ENCODE data around the gene ABCF2.
A peak's percentile ranks its signal among the peaks of the same experiment; 100 is the strongest.

The ABCF2 gene

DNA sequence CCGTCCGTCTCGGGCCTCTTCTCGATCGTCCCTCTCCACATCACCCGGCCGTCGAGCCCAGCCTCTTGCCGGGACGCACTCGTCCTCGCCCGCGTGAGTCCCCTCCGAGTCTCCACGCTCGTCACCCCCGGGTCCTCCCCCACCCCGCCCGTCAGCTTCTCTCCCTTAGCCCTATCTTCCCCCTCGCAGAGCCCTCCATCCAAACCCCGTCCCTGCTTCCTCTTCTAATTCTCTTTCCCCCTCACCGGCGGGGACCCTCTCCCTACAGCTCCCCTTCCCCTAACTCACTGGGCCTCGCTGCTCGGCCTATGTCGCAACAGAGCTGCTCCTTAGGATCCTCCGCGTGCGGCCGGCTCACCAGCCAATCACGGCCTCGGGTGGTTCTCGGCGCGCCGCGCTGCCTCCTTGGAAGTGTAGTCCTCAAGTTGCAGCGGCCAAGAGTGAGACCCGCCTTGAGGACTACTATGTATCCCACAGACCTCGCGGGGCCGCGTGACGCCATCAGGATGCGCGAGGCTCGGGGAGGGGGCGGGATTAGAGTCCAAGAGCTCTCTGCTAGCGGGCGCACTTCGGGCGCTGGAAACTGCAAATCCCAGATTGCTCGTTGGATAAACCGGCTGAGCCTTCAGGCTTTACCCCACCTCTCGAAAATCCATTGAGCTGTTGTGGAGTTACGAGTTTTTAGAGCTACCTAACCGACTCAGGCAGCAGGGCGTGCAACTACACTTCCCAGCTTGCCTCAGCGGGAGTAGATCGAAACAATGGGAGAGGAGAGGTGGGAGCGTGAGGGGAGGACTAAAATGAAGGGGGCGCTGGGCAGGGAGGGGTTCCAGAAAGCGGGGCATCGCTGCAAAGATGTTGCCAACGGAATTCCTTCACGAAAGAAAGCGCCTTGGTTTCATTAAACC, at the start of gene ABCF2:
Gene ABCF2, minus strand, starts transcription at position 331 of the 908 bp plus-strand sequence. CDS start 747 bp downstream, outside the sequence.
- peak; percentile 95 to 97 for DNase-seq (ENCODE audit: low read depth in 2 of 2)

- DNase-seq (ENCODE audit: low read depth in 2 of 2), result no peak
Measured at GRCh38 chr7:151275813-151276577, 49.0 kb upstream of the ABCF2 start.

GRCh38 chr7:151274936-151275812, 48.2 kb upstream of the ABCF2 start:
- no peak for DNase-seq (ENCODE audit: low read depth in 2 of 2)

GRCh38 chr7:151274396-151274795, 47.4 kb upstream of the ABCF2 start:
- no peak for DNase-seq (ENCODE audit: low read depth in 2 of 2)

GRCh38 chr7:151273651-151274390, 46.8 kb upstream of the ABCF2 start:
- DNase-seq (ENCODE audit: low read depth in 2 of 2), result no peak

DNA sequence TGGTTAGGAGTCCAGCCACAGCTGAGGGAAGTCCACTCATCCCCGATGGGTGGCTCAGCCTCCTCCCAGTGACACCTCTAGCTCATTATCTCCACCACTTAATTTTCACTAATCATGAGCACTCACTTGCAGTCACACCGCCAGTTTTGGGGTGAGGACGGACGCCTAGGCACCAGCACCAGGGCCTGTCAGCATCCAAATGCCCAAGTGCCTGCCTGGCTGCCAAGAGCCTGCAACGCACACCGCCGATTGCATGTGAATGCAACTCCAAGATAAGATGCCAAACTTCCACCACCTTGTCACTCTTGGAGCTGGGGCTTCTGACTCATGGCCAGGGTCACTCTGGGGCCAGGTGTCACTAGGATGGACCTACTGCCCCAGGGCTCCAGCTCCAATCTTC, 45.9 kb upstream of the ABCF2 start:
- DNase-seq (ENCODE audit: low read depth in 2 of 2), result no peak

- DNase-seq (ENCODE audit: low read depth in 2 of 2), result no peak
Measured at GRCh38 chr7:151272405-151272804, 45.4 kb upstream of the ABCF2 start.

GRCh38 chr7:151271699-151272355, 44.8 kb upstream of the ABCF2 start:
- no peak for DNase-seq (ENCODE audit: low read depth in 2 of 2)

DNA sequence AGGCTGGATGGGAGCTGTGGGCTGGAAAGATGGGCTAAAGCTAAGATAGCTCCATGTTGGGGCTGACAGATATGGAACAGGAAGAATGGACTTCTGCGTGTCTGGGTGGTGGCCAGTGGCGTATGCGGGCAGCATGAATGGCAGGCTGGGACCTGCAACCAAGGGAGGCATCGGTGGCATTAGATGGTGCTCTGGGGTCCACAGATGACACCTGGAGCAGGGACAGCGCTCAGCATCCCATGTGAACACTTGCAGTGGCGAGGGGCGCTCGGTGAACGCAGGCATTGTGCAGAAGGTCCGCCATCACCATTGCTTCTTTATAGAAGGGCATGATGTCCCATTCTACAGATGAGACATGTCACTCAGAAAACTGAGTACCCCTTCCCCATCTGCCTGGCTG, 42.5 kb upstream of the ABCF2 start:
- DNase-seq (ENCODE audit: low read depth in 2 of 2), result no peak

DNA sequence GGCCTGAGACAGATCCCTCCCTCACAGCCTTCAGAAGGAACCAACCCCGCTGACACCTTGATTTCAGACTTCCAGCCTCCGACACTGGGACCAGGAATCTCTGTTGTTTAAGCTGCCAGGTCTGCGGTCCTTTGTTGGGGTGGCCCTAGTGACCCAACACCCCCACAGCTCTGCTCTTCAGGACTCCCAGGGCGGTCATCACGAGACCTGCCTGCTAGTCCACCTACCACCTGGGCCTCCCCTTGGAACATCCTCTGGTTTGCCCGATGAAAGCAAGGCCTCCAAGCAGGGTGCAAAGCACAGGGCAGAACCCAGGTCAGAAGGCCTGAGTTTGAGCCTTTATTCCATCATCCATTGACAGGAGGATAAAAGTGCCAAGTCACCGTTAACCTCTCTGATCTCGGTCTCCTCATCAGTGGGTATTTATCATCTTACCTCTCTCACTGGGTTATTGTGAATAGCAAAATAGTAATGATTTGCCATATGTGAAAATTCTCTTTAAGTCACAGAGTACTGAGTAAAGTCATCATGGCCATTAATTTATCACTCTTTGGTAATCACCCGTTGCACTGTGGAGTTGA, 38.4 kb upstream of the ABCF2 start:
- no peak for DNase-seq (ENCODE audit: low read depth in 2 of 2)

DNA sequence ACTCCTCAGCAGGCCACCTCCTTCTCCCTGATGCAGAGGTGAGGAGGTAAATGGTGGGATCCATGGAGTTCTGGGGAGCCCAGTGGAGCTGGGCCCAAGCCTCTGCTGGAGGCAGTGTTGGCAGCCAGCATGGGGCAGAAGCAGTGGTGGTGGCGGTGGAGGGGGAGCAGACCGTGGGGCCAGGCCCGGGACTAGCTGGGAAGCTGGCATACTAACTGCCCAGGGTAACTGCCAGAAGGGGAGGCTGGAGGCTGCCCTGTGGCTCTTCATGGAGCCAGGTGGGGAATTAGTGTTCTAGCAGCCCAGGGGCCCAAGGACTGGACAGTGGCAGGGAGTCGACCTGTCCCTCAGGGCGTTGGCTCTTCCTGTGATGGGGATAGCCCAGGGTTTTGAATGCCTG, 37.6 kb upstream of the ABCF2 start:
- DNase-seq (ENCODE audit: low read depth in 2 of 2), result no peak

DNA sequence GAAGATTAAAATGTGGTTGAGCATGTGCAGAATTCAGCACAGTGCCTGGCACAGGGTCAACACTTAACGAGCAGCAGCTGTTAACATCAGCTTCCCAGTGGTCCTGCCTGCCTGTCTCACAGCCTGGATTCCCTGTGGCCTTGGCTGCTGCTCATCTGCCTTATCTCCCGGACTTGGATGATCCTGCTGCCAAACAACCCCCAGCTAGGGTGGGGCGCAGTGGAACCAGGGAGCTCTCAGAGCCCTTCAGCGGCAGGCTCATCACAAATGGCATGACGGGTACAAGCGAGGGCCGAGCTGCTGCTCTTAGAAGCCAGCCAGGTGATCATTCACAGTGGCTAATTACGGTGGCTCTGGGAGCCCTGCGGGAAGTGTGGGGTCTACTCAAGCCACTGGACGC, 34.5 kb upstream of the ABCF2 start:
- no peak for DNase-seq (ENCODE audit: low read depth in 2 of 2)

DNA sequence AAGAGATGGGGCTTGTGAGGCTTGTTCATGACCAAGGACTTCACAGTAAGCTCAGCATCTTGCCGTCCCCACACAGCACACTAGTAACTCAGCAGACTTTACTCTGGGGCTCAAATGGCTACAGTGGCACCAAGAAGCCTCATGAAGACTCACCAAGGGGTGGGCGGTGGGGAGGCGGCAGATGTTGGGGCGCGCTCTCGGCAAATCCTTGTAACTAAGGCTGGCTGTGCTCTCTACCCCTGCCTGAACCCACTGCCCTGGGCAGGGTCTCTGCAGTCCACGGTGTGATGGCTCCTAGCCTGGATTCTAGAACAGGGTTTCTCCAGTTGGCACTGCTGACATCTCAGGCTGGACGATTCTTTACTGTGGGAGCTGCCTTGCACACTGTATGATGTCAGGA, 33.9 kb upstream of the ABCF2 start:
- no peak for DNase-seq (ENCODE audit: low read depth in 2 of 2)

- DNase-seq (ENCODE audit: low read depth in 2 of 2), result no peak
Measured at GRCh38 chr7:151260471-151260870, 33.5 kb upstream of the ABCF2 start.

GRCh38 chr7:151257990-151258389, 31.0 kb upstream of the ABCF2 start:
- no peak for DNase-seq (ENCODE audit: low read depth in 2 of 2)

- DNase-seq (ENCODE audit: low read depth in 2 of 2), result no peak
Measured at GRCh38 chr7:151256410-151257045, 29.5 kb upstream of the ABCF2 start.

GRCh38 chr7:151255390-151255789, 28.4 kb upstream of the ABCF2 start:
- DNase-seq (ENCODE audit: low read depth in 2 of 2), result no peak

DNA sequence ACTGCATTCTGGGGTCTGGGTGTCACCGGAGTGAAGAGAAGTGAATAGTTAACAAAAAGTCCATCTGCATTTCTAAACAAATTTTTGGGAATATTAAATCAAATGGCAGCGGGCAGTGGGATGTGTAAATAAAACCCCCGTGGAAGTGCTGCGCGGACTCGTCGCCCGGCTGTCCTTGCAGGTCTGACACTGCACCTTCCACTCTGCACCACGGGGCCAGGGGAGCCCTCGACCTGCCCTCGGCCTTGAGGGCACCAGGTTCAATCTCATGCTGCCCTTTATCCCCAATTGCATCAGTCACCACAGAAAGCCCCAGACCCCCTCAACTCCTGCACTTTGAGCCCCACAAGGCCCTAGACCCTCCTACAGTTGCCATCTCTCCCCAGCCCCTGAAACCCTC, 27.8 kb upstream of the ABCF2 start:
- DNase-seq (ENCODE audit: low read depth in 2 of 2), result no peak

DNA sequence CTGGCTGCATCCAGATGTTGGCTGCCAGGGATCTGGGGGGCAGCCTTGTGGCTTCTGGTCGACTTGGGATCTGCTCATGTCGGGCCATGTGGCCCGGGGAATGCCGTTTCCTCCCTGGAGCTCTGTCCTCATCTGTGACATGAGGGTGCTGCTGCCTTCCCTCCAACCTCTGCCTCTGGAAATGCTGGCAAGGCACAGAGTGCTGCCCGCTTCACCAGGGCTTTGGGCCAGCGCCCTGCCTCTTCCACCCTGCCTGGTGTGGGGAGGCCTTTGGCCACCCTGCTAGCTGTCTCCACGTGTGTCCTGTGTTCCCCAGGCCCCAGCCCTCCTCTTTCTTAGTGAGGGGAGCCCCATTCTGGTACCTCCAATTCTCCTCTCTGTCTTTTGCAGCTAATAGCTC, 27.3 kb upstream of the ABCF2 start:
- no peak for DNase-seq (ENCODE audit: low read depth in 2 of 2)

All from stimulated activated CD8-positive, alpha-beta memory T cell treated with anti-CD3 and anti-CD28 coated beads, Interleukin-15, amount 100 ng/mL, for 48 hours (primary cell).